ENCODE measurements around the gene RPA1.
"Not testable (repeated sequence)": the region's sequence is repeated elsewhere in the genome, so short reads cannot be mapped to it uniquely, and the experiment has no call there.

Gene RPA1

GRCh38 chr17:1878419-1879121 is 48.8 kb downstream of the RPA1 start:
- no peak for DNase-seq (ENCODE audit: low spot score)

GRCh38 chr17:1880851-1881630 is 51.2 kb downstream of the RPA1 start:
- DNase-seq (ENCODE audit: low spot score): no peak

DNA sequence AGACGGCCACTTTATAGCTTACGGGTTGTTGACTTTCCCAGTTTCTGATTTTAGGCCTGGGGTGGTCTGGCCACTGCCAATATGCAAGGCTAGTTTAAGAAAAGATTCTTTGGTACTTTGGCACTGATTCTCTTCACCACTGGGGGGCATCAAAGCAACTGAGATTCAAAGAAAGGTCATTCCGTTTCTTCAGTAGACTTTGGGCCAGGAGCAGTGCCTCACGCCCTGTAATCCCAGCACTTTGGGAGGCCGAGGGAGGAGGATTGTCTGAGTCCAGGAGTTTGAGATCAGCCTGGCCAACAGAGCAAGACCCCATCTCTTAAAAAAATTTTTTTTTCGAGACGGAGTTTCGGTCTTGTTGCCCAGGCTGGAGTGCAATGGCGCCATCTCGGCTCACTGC is 53.0 kb downstream of the RPA1 start:
- peak; percentile 44 for DNase-seq (ENCODE audit: low spot score)

DNA sequence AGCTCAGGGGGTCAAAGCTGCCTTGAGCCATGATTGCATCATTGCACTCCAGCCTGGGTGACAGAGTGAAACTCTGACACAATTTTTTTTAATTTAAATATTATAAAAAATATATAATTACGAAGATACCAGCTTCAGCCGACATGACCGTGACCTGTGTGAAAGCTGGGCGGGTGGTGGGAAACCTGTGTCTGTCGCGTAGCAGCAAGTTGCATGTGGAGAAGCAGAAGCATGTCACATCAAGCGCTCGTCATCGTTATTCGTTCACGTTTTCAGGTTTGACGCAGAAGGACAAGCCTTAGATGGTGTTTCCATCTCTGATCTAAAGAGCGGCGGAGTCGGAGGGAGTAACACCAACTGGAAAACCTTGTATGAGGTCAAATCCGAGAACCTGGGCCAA is 53.7 kb downstream of the RPA1 start:
- DNase-seq (ENCODE audit: low spot score): no peak

DNA sequence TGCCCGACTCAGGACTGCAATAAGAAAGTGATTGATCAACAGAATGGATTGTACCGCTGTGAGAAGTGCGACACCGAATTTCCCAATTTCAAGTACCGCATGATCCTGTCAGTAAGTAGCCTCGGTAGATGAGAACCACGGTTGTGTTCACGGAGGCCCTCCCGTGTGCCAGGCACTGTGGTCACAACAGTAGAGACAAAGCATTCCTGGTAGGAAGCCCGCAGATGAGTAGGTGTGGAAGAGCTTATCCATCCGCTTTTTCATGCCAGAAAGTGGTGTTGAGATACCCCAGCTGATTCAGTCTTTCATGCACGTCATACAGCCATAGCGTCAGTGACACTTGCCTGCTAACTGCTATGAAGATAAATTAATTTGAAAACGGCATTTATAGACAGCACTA is 58.9 kb downstream of the RPA1 start:
- no peak for DNase-seq (ENCODE audit: low spot score)

DNA sequence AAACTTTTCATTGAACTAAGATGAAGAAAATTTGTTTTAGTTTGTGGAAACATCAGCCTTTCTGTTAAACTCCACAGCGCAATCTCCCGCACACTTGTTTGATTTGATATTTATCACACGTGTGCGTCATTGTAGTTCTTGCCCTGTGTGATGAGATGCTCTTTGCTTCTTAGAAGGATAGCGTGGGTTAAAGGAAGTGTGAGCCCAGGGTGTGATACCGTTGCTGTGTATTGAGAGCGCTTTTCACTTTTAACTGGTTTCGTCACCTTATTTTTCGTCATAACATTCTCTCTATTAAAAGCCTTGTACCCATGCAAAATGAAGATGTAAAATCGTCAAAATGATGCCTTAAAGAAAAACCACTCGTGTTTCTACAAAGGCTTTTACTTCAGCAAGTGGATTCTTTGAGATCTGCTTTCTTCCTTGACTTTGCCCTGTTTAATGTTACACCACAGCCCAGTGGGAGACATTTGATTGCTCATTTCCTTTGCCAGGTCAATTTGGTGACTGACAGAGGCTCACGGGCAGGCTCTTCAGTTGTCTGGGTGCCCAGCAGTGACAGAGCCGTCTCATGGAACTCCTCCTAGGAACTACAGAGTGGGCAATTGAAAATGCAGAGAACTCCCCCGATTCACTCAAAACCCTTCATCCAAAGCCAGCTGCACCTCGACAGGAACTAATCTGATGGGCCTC is 61.1 kb downstream of the RPA1 start:
- DNase-seq (ENCODE audit: low spot score): no peak

GRCh38 chr17:1894753-1895339 is 65.0 kb downstream of the RPA1 start:
- DNase-seq (ENCODE audit: low spot score): no peak

- DNase-seq (ENCODE audit: low spot score): not testable (repeated sequence)
These were observed 65.7 kb downstream of the RPA1 start for GRCh38 chr17:1895479-1895878.

GRCh38 chr17:1896243-1897104 is 66.7 kb downstream of the RPA1 start:
- no peak for DNase-seq (ENCODE audit: low spot score)

- DNase-seq (ENCODE audit: low spot score): no peak
These were observed 67.4 kb downstream of the RPA1 start for GRCh38 chr17:1897105-1897656.

DNA sequence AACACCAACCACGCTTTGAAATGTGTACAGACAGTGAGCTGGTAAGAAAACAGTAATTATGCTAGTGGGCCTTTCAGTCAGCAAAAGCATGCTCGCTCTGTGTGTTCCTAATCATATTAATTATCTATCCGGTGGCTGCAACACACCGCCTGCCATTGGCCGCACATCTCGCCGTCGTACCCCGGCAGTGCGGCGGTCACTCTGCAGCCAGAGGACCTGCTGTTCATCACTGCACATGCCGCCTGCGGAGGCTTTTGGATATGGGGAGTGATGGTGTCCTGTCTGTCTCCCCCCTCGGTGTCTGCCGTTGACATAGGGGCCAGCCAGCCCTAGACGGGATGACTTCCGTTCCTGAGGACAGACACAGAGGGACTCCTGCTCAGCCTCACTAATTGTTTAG is 68.5 kb downstream of the RPA1 start:
- DNase-seq (ENCODE audit: low spot score): peak; percentile 52

DNA sequence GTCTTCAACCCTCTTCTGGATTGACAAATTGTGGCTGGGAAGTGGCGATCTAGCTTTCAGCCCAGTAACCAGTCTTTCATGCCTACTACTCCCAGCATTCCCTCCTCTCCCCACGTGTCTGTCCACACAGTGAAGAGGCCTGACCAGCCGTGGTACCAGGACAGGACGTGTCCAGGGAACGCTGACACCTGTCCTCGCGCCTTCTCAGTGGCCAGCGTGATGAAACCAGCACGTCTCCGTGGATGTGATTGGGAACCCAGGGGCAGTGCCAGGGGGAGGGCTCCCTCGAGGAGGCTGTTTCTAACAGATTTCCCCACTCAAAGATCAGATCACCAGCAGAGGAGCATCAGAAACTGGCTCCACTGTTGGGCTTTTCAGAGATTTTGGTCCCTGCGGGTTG is 69.1 kb downstream of the RPA1 start:
- no peak for DNase-seq (ENCODE audit: low spot score)

DNA sequence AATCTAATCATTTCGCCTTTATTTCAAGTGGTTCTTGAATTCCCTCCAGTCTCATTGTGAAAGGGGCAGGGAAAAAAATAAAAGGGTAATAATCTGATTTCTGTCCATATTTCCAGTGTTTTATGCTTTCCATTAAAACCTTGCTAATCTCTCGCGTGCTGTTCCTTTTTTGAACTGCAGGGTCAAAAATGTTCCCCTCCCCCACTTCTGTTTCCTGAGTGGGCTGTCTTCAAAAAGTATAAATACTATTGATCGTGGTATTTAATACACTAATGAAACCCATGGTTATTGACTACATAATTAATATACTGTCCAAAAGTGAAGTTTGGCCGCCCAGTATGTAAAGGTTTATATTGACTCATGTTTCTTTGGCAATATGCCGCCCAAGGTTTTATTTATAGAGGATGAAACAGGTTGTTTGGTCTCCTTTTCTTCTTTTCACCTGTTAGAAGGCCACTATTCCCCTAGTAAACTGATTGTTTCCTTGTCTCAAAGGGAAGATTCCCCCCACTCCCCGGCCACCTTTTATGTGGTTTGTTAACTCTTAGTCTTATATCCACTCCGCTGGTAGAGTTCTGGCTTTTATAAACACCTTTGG is 69.7 kb downstream of the RPA1 start:
- DNase-seq (ENCODE audit: low spot score): no peak

GRCh38 chr17:1904273-1905182 is 74.7 kb downstream of the RPA1 start:
- no peak for DNase-seq (ENCODE audit: low spot score)

- no peak for DNase-seq (ENCODE audit: low spot score)
These were observed 75.5 kb downstream of the RPA1 start for GRCh38 chr17:1905190-1905913.

DNA sequence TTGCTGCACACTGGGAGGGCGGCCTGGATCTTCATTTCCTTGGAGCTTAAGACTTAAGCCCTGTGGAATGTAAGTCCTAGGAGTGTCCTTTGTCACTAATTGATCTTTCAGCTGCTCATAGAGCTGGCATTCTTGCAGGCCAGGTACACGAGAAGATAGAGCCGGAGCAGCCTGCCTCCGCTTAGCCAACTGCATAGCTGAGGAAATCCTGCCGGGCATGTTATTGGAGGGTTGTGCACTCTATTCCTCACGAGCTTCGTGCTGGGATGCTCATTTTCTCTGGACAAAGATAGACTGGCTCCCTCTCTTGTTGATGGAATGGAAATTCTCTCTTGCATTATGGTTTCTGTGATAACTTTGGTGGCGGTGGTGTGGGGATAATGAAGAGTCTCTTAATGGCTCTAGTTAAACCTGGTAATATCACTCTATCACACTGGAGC is 76.9 kb downstream of the RPA1 start:
- no peak for DNase-seq (ENCODE audit: low spot score)

GRCh38 chr17:1907216-1907631 is 77.4 kb downstream of the RPA1 start:
- DNase-seq (ENCODE audit: low spot score): no peak

DNA sequence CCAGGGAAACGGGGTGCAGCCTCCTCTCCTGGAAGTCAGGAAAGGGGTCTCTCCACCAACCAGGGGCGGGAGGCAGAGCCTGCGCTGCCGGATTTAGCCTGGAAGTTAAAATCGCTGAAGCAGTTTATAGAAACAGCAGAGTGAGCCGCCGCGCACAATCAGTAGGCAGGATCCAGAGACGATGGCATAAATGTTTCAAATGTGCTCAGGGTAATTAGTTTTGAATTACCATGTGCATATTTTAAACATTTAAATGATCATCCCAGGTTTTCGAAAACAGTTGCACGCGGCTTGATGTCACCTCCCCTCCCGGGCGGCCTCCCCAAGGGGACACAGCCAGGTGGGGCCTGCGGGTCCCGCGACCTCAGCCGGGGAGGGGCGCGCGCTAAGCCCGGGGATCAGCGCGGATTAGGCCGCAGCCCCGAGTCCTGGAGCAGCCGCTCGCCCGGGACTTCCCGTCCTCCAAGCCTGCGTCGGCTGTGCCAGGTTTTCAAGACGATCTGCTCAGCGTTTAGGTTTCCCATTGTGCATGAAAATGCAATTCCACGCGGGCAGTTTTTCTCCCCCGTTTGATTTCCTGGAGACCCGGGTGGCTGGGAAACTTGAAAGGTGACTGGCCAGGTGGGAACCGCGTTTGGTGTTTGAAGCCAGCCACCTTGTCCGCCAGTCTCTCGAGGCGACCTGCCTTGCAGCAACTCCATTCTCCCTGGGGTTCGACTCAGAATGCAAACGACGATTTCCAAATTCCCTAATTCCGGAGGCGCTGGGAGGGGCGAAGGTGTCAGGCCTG is 78.3 kb downstream of the RPA1 start:
- DNase-seq (ENCODE audit: low spot score): no peak

All from SK-N-DZ (cell line).